WTC11 (cell line): Measurements from ENCODE around the gene MRLN. TPM values are rescaled to one million over a fixed set of nuclear protein-coding genes. Genes with fewer than 3 reads are reported as not detected.
"Not testable (repeated sequence)": the region's sequence is repeated elsewhere in the genome, so short reads cannot be mapped to it uniquely, and the experiment has no call there.

ENCODE experiments used
- ATAC-seq: fragments of 200-7000 bp; cut with Tn5 transposase; 2 replicates; pipeline ENCODE4 v1.10.0; 2021; ENCODE audit warnings: mild to moderate bottlenecking, moderate library complexity
- CTCF ChIA-PET: fragments of 300-600 bp; sonication (Branson Sonifier 250); formaldehyde crosslinking; loops from one replicate; lab custom pipeline; 2021; ENCODE audit warnings: antibody characterized with exemption; lab: Charles Lee
- POLR2A ChIA-PET: fragments of 350-600 bp; sonication (Branson Sonifier 250); formaldehyde crosslinking; loops from one replicate; lab custom pipeline; 2021; ENCODE audit warnings: antibody characterized with exemption; lab: Charles Lee
- DNase-seq: peaks from one replicate; pipeline ENCODE4 v3.0.0; 2021; ENCODE audit warnings: low spot score
- H3K27ac Mint-ChIP-seq: 2 replicates; pipeline ENCODE4 v1.8.0; 2021; ENCODE audit warnings: mixed read lengths
- H3K27me3 Mint-ChIP-seq: 2 replicates; pipeline ENCODE4 v1.8.0; 2021; ENCODE audit warnings: low read depth, mild to moderate bottlenecking, moderate library complexity, mixed read lengths
- H3K36me3 Mint-ChIP-seq: 2 replicates; pipeline ENCODE4 v1.8.0; 2021; ENCODE audit warnings: mixed read lengths
- H3K4me1 Mint-ChIP-seq: 2 replicates; pipeline ENCODE4 v1.8.0; 2022; ENCODE audit warnings: mixed read lengths
- H3K4me3 Mint-ChIP-seq: 2 replicates; pipeline ENCODE4 v1.8.0; 2021; ENCODE audit warnings: mild to moderate bottlenecking, moderate library complexity, mixed read lengths
- H3K9me3 Mint-ChIP-seq: 2 replicates; pipeline ENCODE4 v1.8.0; 2021; ENCODE audit warnings: mixed read lengths
- CBFB ChIP-seq: sonication (generic); formaldehyde crosslinking; IDR thresholded peaks from 2 replicates; pipeline ENCODE4 v1.8.1; 2022; ENCODE audit warnings: mild to moderate bottlenecking, low read depth, missing genetic modification reagents
- CREM ChIP-seq: sonication (generic); formaldehyde crosslinking; IDR thresholded peaks from 2 replicates; pipeline ENCODE4 v1.8.1; 2022; ENCODE audit warnings: mild to moderate bottlenecking, missing genetic modification reagents, moderate library complexity
- E2F5 ChIP-seq: sonication (generic); formaldehyde crosslinking; IDR thresholded peaks from 2 replicates; pipeline ENCODE4 v1.8.1; 2022; ENCODE audit warnings: mild to moderate bottlenecking, moderate library complexity, missing genetic modification reagents
- ETV6 ChIP-seq: sonication (generic); formaldehyde crosslinking; IDR thresholded peaks from 2 replicates; pipeline ENCODE4 v1.8.1; 2022; ENCODE audit warnings: mild to moderate bottlenecking, missing genetic modification reagents
- IRF1 ChIP-seq: sonication (generic); formaldehyde crosslinking; IDR thresholded peaks from 2 replicates; pipeline ENCODE4 v1.8.0; 2023; ENCODE audit warnings: missing genetic modification reagents
- MLX ChIP-seq: sonication (generic); formaldehyde crosslinking; IDR thresholded peaks from 2 replicates; pipeline ENCODE4 v1.8.1; 2023; ENCODE audit warnings: mild to moderate bottlenecking, missing genetic modification reagents, moderate library complexity
- MXD4 ChIP-seq: fragments of 250-450 bp; sonication (Bioruptor Pico); IDR thresholded peaks from 2 replicates; pipeline ENCODE4 v1.8.0; 2021; ENCODE audit warnings: mild to moderate bottlenecking, moderate library complexity, borderline replicate concordance
- NR2C2 ChIP-seq: sonication (generic); formaldehyde crosslinking; IDR thresholded peaks from 2 replicates; pipeline ENCODE4 v1.8.0; 2022; ENCODE audit warnings: mild to moderate bottlenecking, missing genetic modification reagents
- SOX15 ChIP-seq: fragments of 250-450 bp; sonication (Bioruptor Pico); IDR thresholded peaks from 2 replicates; pipeline ENCODE4 v1.9.0; 2021; ENCODE audit warnings: mild to moderate bottlenecking
- SP1 ChIP-seq: sonication (generic); formaldehyde crosslinking; conservative IDR thresholded peaks from 2 replicates; pipeline ENCODE4 v1.8.1; 2022; ENCODE audit warnings: missing genetic modification reagents
- STAT6 ChIP-seq: sonication (generic); formaldehyde crosslinking; conservative IDR thresholded peaks from 2 replicates; pipeline ENCODE4 v1.8.1; 2023; ENCODE audit warnings: mild to moderate bottlenecking, low read depth, missing genetic modification reagents, moderate library complexity
- ZBTB43 ChIP-seq: sonication (generic); formaldehyde crosslinking; IDR thresholded peaks from 2 replicates; pipeline ENCODE4 v1.8.1; 2023; ENCODE audit warnings: mild to moderate bottlenecking, missing genetic modification reagents
- ZNF281 ChIP-seq: sonication (generic); formaldehyde crosslinking; IDR thresholded peaks from 2 replicates; pipeline ENCODE4 v1.8.0; 2023; ENCODE audit warnings: mild to moderate bottlenecking, missing genetic modification reagents
- ZNF423 ChIP-seq: fragments of 250-450 bp; sonication (Bioruptor Pico); IDR thresholded peaks from 2 replicates; pipeline ENCODE4 v2.1.2; 2022; ENCODE audit warnings: mild to moderate bottlenecking, moderate library complexity
- total RNA-seq: library from RNA; stranded (reverse); gene quantifications from 3 replicates; pipeline ENCODE4 v1.2.3, GENCODE V29; 2021

The MRLN gene
- total RNA-seq, 1 experiment from 2014 or later: not detected

GRCh38 chr10:59745163-59745650, 8.0 kb downstream of the MRLN start:
- TF ChIP-seq ZBTB43 (CRISPR knock-in tag) (no peak), E2F5 (CRISPR knock-in tag) (no peak), SP1 (no peak), MLX (CRISPR knock-in tag) (no peak), IRF1 (CRISPR knock-in tag) (no peak), ETV6 (CRISPR knock-in tag) (no peak), ZNF423 (CRISPR knock-in tag) (no peak), MXD4 (CRISPR knock-in tag) (no peak), CBFB (CRISPR knock-in tag) (no peak), ZNF281 (CRISPR knock-in tag) (no peak), CREM (CRISPR knock-in tag) (no peak), NR2C2 (CRISPR knock-in tag) (no peak), SOX15 (CRISPR knock-in tag) (no peak), STAT6 (CRISPR knock-in tag) (no peak)
- Mint-ChIP-seq H3K4me3 (no peak overlapping the region), H3K27ac (no peak overlapping the region), H3K27me3 (no peaks in the 10 kb centered on the region; the same call in 1 of the 2 replicates), H3K36me3 (peaks cover 16% of the 10 kb centered on the region), H3K9me3 (peaks cover 19% of the 10 kb centered on the region), H3K4me1 (no peaks in the 10 kb centered on the region)
- no peak for ATAC-seq
- no peak for DNase-seq
- CTCF ChIA-PET: no interaction called here
- POLR2A ChIA-PET: no interaction called here

GRCh38 chr10:59744762-59745161, 8.5 kb downstream of the MRLN start:
- H3K4me3 Mint-ChIP-seq, DNase-seq, POLR2A ChIA-PET, H3K27me3 Mint-ChIP-seq, CTCF ChIA-PET, ATAC-seq, H3K4me1 Mint-ChIP-seq, H3K27ac Mint-ChIP-seq: not testable (repeated sequence)
- Mint-ChIP-seq H3K36me3 (peaks cover 16% of the 10 kb centered on the region), H3K9me3 (peaks cover 19% of the 10 kb centered on the region)

GRCh38 chr10:59744156-59744555, 9.1 kb downstream of the MRLN start:
- DNase-seq: not testable (repeated sequence)

More at GRCh38 chr10:59744156-59744555, 9.1 kb downstream of the MRLN start:
- CTCF ChIA-PET, POLR2A ChIA-PET, ATAC-seq, H3K27me3 Mint-ChIP-seq, H3K4me3 Mint-ChIP-seq, H3K4me1 Mint-ChIP-seq, H3K27ac Mint-ChIP-seq: not testable (repeated sequence)
- peaks cover 19% of the 10 kb centered on the region for H3K9me3 Mint-ChIP-seq
- H3K36me3 Mint-ChIP-seq: peaks cover 16% of the 10 kb centered on the region
